Measurements from ENCODE around the gene CDC14B.

- TF ChIP-seq CTCF (IDR thresholded peaks at IDR 0.05; ENCODE audit: poor library complexity, severe bottlenecking) (no peak), EP300 (conservative IDR thresholded peaks at IDR 0.05; ENCODE audit: poor library complexity, severe bottlenecking) (no peak), POLR2AphosphoS5 (IDR thresholded peaks at IDR 0.05) (no peak), SMC3 (conservative IDR thresholded peaks at IDR 0.05; ENCODE audit: poor library complexity) (no peak), EZH2 (IDR thresholded peaks at IDR 0.05; ENCODE audit: borderline replicate concordance, insufficient read depth, low read length, poor library complexity, severe bottlenecking) (no peak), REST (IDR thresholded peaks at IDR 0.05; ENCODE audit: borderline replicate concordance) (no peak)
Measured at GRCh38 chr9:96551403-96551802, 68.2 kb downstream of the CDC14B start.

Measured in neural cell (in vitro differentiated cells).